Keratinocyte (primary cell): ENCODE measurements around the gene PRSS1.

Source experiments
- EZH2 ChIP-seq: IDR thresholded peaks from one replicate; pipeline ENCODE4 v1.6.1; 2012; ENCODE audit warnings: inconsistent platforms, mild to moderate bottlenecking, low read length, moderate library complexity
- TF ChIP-seq, protein P1 (sequence below), 3 experiments: IDR thresholded peaks in 1 of 3; conservative IDR thresholded peaks in 1 of 3; optimal IDR thresholded peaks in 1 of 3; 2 replicates in 2 of 3; 3 replicates in 1 of 3; pipeline versions ENCODE3 to v1.5.1; 2011; ENCODE audit warnings: low read length in 3 of 3, mild to moderate bottlenecking in 3 of 3, moderate library complexity in 2 of 3, control low read depth in 1 of 3, inconsistent platforms in 1 of 3; ENCODE audit not compliant: insufficient read depth in 2 of 3; ENCODE audit errors: extremely low read depth in 1 of 3

DNA sequence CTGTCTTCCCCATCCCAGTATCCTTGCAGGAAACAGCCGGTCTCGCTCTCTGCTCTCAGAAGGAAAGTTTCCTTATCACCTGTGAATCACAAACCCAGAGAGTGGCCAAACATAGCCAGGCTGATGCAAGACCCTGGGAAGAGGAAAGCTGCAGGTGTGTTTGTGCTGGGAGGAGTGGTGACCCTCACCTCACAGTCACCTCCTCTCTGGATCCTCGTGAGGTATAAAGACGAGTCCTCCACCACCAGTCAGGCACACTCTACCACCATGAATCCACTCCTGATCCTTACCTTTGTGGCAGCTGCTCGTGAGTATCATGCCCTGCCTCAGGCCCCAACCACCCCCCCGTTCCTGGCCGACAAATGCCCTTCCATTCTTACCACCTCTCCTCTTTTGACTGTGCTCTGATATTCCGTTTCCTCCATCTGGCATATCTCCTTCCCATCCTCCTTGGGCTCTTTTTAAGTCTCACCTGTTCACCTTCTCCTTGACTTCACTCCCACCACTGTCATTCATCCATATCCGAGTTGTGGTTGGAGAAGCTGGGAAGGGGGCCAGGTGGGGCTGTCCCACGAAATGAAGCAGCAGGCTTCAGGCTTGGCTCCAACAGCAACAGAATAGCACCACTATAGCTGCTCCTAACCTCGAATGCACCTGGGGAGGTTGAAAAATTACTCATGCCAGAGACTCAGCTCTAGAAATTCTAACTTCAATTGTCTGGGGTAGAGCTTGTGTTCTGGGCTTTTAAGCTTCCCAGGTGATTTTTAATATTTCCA lies at the start of gene PRSS1:
- TF ChIP-seq, protein P1, sequence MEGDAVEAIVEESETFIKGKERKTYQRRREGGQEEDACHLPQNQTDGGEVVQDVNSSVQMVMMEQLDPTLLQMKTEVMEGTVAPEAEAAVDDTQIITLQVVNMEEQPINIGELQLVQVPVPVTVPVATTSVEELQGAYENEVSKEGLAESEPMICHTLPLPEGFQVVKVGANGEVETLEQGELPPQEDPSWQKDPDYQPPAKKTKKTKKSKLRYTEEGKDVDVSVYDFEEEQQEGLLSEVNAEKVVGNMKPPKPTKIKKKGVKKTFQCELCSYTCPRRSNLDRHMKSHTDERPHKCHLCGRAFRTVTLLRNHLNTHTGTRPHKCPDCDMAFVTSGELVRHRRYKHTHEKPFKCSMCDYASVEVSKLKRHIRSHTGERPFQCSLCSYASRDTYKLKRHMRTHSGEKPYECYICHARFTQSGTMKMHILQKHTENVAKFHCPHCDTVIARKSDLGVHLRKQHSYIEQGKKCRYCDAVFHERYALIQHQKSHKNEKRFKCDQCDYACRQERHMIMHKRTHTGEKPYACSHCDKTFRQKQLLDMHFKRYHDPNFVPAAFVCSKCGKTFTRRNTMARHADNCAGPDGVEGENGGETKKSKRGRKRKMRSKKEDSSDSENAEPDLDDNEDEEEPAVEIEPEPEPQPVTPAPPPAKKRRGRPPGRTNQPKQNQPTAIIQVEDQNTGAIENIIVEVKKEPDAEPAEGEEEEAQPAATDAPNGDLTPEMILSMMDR (optimal IDR thresholded peaks at IDR 0.05 in 1 of 3, IDR thresholded peaks at IDR 0.05 in 1 of 3, conservative IDR thresholded peaks at IDR 0.05 in 1 of 3; ENCODE audit: extremely low read depth in 1 of 3, insufficient read depth in 2 of 3, low read length in 3 of 3), result no peak
- TF ChIP-seq EZH2, result no peak
